ENCODE results near the gene PLCH1.

GRCh38 chr3:155743606-155744005 lies 1.3 kb downstream of the PLCH1 start:
- TF ChIP-seq SP1 (IDR thresholded peaks at IDR 0.05) = no peak
- no peak for TF ChIP-seq SUZ12 (IDR thresholded peaks at IDR 0.05)
- no peak for TF ChIP-seq BHLHE40 (IDR thresholded peaks at IDR 0.05; ENCODE audit: borderline replicate concordance)
- no peak for TF ChIP-seq CTBP1 (IDR thresholded peaks at IDR 0.05; ENCODE audit: borderline replicate concordance)
- no peak for TF ChIP-seq TARDBP (IDR thresholded peaks at IDR 0.05)
- TF ChIP-seq PKNOX1 (IDR thresholded peaks at IDR 0.05) = no peak
